WI38 (cell line): ENCODE measurements around the gene NAV3.

Experiments used
- H3K4me3 ChIP-seq: 2 replicates; pipeline ENCODE4 v1.5.1; 2011; ENCODE audit warnings: low read depth, mild to moderate bottlenecking, control low read depth, low read length
- CTCF ChIP-seq: IDR thresholded peaks from 2 replicates; pipeline ENCODE4 v1.5.1; 2012; ENCODE audit warnings: low read depth, mild to moderate bottlenecking, control low read depth, low read length

The NAV3 gene

GRCh38 chr12:78199926-78200325 lies 369.2 kb downstream of the NAV3 start:
- H3K4me3 ChIP-seq: no peak overlapping the region
- TF ChIP-seq CTCF: no peak

- no peak overlapping the region for H3K4me3 ChIP-seq
- TF ChIP-seq CTCF: no peak
Observed at GRCh38 chr12:78204926-78205325, 374.2 kb downstream of the NAV3 start.

GRCh38 chr12:78208092-78208491 lies 377.4 kb downstream of the NAV3 start:
- H3K4me3 ChIP-seq: no peak overlapping the region
- TF ChIP-seq CTCF: no peak

GRCh38 chr12:78209846-78210505 lies 379.3 kb downstream of the NAV3 start:
- H3K4me3 ChIP-seq: no peak overlapping the region
- no peak for TF ChIP-seq CTCF

- no peak for TF ChIP-seq CTCF
- H3K4me3 ChIP-seq: no peak overlapping the region
Observed at GRCh38 chr12:78210506-78210860, 379.8 kb downstream of the NAV3 start.

GRCh38 chr12:78210894-78211302 lies 380.2 kb downstream of the NAV3 start:
- TF ChIP-seq CTCF: no peak

GRCh38 chr12:78220811-78221210 lies 390.1 kb downstream of the NAV3 start:
- TF ChIP-seq CTCF: no peak
- H3K4me3 ChIP-seq: no peak overlapping the region

More at GRCh38 chr12:78210894-78211302, 380.2 kb downstream of the NAV3 start:
- H3K4me3 ChIP-seq: no peak overlapping the region
